HG03108 (cell line): Measurements from ENCODE around the gene ADGRB3.
"Not testable (repeated sequence)": the region's sequence is repeated elsewhere in the genome, so short reads cannot be mapped to it uniquely, and the experiment has no call there.

Experiments used
- ATAC-seq: cut with Tn5 transposase; IDR thresholded peaks from one replicate; pipeline ENCODE4 v1.9.1; 2021; ENCODE audit warnings: moderate library complexity; ENCODE audit not compliant: unreplicated experiment

The ADGRB3 gene

DNA sequence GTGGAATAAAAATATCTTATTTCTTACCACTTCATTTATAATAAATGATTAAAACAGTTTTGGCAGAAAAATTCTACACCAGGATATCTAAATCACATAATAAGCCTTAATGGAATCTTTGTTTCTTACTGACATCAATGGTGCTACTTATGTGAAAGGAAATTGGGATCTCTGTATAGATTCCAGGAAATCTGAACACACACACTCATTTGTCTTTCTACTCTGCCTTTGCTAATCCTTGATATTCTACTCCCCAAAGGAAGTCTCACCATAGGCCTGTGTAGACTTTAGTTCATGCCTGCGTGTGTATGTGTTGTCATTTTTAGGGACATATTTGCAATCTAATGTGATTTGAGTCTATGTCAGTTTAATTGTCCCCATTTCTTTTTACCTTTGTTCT is 7.9 kb downstream of the ADGRB3 start:
- ATAC-seq, result no peak

DNA sequence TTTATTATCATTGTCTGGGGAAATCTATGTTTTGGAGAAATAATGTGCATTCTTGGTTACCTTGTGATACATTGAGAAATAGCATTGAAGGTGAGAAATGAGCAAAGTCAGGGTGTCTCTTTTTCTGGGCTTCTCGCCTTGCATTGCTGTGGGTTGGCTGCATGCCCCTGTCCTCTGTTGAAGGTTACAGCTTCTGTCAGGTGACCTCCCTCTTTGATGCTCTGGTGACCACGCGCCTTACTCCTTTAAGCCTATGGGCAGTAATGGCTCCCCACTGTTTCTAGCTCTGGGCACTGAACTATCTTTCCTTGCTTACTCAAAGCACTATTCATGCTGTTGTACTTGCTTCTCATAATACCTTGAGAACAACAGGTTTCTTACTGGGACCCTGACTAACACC is 14.6 kb downstream of the ADGRB3 start:
- no peak for ATAC-seq

DNA sequence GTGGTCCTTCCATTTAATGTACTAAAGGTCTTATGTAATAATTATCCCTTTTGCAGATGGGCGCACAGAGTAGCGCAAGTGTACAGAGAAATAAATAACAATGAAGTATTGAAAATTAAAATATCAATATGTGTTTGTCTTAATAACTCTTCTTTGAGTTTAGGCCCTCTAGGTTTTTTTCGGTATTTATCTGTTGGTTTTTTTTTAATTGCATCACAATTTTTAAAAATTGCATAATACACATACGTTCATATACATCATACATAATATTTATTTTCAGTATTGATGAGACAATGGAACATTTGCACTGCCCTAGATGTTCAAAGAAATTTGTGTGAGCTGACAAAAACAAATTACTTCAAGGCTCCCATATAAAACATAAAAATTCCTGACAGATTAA is 15.1 kb downstream of the ADGRB3 start:
- ATAC-seq, result no peak

DNA sequence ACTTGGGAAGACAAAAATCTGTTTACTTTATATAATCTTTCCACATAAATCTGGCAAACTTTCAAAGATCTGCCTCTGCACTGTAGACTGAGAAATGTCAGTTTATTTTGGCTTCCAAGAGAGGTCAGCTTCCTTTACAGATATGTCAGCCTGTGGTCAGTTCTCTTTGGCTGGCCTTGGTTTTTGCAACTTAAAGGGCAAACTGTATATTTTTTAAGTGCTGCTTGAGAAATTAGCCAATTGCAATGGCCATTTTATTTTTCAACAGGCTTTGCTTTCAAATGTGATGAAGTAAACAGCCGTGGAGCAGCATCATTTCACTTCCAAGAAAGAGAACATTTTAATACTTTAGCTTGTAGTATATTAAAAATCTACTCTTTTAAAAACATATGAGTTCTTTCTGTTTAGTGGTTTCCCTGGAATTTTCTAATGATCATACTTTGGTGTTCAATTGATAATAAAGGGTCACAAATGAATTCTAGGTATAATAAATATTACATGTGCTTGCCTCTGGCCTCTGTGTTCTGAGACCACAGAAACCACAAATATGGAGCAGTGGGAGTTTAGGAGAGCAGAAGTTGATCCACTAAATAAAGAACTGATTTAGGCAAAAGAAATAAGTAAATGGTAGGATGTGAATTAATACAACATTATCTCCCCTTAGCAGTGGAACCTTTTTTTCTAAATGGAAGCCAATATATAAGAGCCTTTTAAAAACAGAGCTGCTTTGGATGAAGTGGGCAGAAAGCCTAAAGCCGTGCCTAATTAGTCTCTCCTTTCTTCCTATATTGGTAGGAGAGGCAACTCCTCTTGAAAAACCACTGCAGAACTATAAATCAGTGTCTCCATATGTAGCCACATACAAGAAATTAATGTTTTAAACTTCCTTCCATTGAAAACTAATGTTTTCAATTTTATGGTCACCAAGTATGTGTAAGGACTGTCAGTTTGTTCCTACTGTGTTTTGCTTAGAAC is 16.2 kb downstream of the ADGRB3 start:
- no peak for ATAC-seq

DNA sequence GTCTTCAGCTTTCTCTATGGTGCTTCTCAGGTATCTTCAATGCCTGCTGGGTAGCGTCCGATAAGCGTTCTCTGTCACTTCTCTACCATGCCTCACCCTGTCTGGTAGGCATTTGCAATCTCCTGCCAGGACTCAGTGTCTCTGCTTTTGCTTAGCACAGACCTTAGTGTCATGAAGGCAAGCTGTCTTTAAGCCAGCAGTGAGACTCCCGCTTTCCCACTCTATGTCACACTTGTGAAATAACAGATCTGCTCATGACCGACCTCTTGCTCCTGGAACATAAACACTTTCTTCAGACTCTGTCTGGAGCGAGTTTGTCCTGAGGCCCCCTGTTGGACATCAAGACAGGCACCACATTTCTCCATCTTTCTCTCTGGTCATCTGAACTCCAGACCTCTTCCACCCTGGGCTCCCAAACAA is 17.0 kb downstream of the ADGRB3 start:
- no peak for ATAC-seq

DNA sequence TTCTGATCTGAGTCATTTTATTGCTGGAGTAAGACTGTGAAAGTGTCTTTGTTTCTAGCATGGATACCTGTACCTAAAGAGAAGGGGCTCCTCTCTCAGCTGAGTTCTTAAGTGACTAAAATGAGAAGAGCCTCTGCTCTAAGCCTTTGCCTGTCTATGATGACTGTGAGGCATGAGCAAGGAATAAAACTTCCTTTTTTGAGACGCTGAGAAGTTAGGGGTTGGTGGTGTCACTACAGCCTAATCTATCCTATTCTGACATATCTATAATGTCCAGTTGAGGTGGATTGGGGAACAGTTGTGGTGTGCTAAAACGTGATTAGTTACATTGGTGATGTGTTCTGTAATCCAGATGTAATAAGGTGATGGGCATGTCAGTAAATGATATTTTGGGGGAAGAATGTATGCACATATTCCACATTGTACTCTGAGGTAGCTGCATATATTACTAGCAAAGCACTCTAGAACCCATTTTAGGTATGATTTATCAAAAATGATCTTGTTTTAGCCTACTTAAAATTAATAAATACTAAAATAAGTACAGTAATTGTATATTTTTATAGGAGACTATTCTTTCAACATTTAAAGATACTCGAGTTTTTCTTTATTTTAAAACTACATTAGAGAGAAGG is 18.1 kb downstream of the ADGRB3 start:
- no peak for ATAC-seq

DNA sequence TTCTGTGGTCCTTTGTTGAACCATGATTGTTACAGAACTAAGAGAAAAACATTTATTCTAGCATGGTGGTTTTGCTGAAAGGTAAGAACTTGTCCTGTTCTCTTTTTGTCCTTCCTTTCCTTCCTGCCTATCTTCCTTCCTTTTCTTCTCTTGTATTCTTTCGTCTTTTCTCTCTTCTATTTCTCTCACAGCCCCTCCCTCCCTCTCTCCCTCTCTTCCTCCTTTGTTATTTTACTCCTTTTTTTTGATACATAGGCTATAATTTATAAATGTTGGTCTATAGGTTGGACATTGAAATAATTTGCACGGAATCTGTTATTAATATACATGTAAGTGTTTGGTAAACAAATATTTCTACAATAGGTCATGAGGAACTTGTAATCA is 18.6 kb downstream of the ADGRB3 start:
- no peak for ATAC-seq

DNA sequence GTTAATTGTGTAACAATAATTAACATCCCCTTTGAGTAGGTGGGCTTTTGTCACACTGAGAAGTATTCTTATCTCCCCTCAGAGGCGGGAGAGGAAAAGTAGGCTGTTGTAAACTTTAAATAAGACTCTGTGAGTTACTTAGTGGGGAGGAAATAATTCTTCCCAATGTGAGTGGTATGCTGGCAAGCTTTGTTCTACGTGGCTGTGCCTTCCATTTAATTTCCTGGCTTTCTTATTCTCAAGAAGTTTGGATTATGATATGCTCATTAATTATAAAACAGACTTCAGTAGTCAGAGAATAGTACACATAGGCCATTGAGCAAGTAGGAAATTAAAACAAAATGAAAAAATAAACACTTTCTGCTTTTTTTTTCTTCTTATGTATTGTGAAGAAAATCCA is 19.1 kb downstream of the ADGRB3 start:
- no peak for ATAC-seq

DNA sequence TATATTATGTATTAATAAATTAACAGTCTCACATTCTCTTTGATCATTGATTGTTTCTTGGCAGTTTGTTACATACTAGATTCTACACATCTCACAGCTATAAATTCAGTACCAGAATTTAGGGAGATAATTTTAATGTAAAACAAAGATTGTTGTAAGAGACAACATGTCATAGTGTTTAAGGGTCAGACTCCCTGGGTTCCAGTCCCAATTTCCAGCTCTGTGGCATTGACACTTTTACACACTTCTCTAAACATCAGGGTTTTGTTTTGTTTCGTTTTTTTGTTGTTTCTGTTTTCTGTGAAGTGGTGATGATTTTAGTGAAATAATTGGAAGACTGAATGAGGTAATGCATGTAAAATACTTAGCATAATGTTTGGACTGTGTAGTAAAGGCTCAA is 19.9 kb downstream of the ADGRB3 start:
- ATAC-seq, result no peak

DNA sequence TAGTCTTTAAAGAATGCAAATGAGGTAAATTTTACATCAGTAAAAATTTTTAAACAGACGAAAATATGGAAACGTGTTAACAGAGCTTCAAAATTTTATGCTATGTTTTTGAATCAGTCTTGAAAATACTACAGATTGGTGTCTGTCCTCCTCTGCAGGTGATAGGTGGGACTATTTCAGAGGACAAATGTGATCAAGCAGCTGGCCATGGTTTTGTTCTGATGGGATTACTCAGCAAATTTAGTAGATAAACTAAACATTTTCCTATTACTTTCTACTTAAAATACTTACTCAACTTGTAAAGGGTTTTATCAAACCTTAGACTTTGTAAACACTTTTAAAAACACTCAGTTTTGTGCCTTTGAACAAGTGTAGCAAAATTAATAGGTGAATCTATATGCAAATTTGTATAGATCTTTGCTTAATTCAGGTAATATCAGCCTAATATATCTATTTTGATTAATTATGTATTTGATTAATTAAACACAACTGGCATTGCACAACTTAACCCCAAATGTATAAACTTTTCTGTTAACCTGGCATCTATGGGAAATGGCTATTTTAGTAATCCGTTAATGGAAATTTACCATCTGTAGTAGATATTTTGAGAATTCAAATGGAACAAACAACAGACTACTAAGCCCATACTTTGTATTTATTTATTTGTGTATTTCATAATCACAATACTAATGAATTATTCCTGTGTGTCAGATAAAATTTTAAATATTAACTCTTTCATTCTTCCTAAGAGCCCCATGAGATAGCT is 22.5 kb downstream of the ADGRB3 start:
- no peak for ATAC-seq

DNA sequence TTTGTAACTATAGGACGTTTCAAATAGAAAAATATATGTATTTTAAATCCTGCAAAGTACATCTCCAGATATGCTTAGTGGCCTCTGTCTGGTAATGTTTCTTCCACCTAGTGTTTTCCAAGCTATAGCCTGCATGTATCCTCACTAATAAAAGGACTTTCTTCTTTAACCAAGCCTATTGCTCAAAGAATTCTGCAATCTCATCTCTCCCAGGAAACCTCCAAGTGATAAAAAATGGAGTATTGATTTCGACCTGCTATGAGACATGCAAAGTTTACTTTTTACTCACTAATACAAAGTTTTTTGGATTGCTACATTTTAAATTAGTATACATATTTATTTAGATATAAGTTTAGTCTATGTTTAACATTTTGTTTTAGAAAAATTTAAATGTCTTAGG is 23.3 kb downstream of the ADGRB3 start:
- ATAC-seq, result no peak

DNA sequence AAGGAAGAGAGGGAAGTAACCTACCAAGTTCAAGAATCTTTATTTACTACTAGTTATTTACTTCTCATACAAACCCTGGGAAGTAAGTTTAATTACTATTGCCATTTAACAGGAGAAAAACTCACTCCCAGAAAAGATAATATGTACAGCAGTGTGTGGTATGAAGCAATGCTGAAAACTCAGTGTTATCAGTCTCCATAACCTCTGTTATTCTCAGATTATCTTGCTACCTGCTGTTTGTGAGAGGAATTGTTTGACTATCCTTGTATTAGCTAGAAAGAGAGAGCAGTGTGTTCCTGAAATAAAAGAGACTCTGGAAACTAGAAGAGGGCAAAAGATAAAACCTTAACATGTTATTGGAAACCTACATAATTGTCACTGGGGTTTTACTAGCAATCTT is 38.2 kb downstream of the ADGRB3 start:
- ATAC-seq, result no peak

DNA sequence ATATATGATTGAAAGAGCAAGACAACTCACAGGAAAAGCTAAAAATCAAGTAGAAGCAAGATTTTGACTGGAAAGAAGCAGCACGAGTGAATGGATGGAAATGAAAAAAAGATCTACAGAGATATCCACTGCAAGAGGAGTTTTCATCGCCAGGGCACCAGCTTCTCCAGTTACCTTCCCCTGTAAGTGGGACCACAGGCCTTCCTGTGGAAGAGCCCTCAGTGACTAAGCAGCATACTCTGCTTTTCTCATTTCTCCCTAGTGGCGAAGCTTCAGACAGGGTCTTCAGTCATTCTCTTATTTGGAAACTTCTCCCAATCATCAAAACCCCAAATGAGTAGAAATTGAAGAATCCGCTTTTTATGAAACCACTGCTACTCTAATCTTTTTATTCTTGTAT is 40.5 kb downstream of the ADGRB3 start:
- no peak for ATAC-seq

DNA sequence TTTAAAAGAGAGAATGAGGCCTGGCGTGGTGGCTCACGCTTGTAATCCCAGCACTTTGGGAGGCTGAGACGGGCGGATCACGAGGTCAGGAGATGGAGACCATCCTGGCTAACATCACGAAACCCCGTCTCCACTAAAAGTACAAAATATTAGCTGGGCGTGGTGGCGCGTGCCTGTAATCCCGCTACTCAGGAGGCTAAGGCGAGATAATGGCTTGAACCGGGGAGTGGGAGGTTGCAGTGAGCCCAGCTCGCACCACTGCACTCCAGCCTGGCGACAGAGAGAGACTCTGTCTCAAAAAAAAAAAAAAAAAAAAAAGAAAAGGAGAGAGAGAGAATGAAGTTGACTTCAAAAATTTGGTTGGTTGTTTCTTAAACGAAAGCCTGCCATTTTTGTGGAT is 41.0 kb downstream of the ADGRB3 start:
- ATAC-seq, result not testable (repeated sequence)

DNA sequence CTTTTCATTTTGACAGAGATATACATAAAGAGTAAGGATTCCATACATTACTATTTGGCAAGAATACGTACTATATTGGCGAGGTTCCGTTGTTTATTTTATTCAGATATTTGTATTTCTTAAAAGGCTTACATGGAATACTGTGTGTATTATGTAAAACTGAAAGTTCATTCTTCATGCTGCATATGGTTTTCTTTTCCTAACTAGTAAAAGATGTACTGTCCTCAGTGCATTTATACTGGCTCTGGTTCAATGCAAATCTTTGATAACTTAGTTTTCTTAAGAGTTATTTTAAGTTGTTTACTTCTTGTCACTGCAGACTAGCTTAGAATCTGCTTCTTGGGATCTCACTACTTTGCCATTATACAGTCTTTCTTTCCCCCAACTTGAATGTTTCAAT is 42.0 kb downstream of the ADGRB3 start:
- ATAC-seq, result no peak

DNA sequence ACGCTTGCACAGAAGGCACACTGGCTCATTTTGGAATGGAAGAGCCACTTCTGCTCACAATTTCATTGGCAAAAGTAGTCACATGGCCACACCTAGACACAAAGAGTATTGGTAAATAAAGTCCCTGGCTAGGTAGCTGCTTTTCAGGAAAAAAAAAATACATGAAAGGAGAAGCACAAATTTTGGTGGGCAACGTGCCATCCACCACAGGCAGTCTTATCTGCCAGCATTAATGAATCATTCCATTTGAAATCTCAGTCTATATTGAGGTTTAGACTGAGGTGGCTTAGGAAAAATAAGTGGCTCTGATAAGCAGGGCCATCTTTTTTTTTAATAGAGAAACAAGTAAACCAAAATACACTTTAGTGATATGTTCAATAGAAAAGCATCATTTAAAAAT is 44.3 kb downstream of the ADGRB3 start:
- no peak for ATAC-seq

DNA sequence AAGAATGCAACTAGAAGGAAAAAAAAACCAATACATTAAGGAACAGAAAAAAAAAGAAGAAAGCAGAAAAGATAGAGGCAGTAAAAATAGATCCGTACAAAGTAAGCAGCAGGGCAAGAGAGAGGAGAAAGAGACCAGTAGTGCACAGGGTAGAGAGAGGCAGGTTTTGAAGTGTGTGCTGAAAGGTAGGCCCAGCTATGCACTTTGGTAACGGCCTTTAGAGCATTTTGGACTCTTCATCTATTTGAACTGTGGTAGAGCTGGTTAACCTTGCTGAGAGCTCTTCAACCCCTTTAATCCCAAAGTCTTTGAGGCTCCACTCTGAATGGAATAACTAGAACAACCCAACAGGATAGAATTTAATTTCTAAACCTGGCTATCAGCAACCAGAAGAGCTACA is 45.2 kb downstream of the ADGRB3 start:
- no peak for ATAC-seq

DNA sequence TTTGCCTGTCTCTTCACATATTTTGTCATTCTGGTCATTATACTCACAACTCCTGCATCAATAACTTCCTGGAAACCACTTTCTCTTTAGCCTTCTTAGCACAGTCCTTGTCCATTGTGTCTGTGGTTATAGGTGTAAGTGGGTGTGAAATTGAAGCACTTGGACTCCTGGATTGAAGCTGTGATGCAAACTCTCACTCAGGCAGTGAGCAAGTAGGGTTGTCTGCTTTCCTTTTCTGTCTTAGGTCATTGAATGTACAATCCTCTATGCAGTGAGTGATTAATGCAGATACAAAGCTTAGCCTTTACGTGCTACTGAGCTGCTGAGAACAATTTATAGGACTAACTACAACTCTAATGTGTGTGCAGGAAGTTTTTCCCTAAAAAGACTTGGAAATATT is 54.8 kb downstream of the ADGRB3 start:
- no peak for ATAC-seq

DNA sequence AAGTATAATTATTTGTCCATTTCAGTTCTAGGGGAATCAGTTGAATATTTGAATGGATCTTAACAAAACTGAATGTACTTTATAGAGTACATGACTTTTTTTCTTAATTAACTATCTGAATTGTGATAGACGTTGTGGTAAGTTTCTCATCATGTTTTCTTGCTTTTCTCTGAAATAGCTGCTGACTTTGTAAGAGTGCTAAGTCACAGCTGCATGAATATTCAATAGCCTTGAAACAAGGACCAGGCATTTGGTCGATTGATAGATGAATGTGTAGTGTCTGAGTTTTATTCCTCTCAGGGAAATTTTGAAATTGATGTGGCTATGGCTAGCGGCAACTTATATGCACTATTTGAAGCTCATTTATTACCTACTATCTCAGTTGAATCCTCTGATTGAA is 56.0 kb downstream of the ADGRB3 start:
- ATAC-seq, result no peak

DNA sequence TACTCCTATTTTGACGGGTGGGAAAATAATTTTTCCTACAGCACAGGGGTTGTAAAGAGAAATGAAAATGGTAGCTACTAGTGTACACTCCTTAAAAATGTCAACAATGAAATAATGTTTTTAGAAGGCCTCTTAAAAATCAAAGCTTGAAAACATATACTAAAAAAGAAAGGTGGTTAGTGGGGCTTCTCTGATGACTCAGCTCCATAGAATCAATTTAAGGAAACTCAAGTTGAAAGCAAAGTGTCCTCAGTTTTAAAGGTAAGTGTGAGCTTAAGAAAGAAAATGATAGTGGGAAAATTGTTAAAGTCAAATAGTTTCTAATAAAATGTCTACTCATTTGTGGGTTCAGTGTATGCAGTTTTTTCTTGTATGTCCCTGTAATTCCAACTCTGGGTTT is 58.2 kb downstream of the ADGRB3 start:
- ATAC-seq, result no peak

DNA sequence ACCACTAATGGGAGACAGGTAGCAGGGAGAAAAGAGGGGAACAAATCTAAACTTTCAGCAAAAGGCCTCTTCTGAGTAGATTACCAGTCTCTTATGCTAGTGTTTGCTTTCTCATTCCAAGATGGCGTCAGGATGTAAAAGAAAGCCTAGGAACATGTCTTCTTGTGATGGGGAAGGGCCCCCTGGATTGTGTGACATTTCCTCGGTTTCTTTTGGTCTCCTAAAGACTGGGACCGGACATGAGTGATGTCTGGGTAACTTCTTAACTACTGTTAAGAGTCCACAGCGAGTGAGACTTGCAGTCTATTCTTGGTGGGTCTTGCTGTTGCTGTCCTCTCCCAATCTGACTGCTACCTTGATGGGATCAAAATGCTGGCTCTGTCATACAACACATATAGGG is 60.3 kb downstream of the ADGRB3 start:
- no peak for ATAC-seq

DNA sequence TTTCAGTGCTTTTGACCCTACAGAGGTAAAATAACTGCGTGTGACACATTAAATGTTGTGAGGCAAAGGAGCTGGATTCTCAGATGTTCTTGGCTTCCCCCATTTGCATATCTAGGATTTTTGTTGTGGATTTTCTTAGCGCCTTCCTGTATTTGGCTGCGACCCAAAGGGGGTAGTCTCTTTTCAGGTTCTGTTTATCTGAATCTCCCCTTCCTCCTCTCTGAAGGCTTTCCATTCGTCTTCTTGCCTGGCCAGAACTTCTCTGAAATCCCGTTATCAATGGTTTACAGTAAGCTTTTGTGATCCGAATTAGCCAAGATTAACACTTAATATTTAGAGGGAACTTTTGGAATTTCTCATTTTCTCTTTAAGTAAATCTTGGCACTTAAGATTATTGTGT is 60.8 kb downstream of the ADGRB3 start:
- ATAC-seq, result no peak
